Nucleus accumbens (tissue), 56 donors: ENCODE measurements around the gene ANKRD20A1.
"Not testable (repeated sequence)": the region's sequence is repeated elsewhere in the genome, so short reads cannot be mapped to it uniquely, and the experiment has no call there.

Source experiments
- DNase-seq, 56 donors: peaks; one replicate each; lab custom pipeline; 2025; lab: John Stamatoyannopoulos, UW

Gene ANKRD20A1

DNA sequence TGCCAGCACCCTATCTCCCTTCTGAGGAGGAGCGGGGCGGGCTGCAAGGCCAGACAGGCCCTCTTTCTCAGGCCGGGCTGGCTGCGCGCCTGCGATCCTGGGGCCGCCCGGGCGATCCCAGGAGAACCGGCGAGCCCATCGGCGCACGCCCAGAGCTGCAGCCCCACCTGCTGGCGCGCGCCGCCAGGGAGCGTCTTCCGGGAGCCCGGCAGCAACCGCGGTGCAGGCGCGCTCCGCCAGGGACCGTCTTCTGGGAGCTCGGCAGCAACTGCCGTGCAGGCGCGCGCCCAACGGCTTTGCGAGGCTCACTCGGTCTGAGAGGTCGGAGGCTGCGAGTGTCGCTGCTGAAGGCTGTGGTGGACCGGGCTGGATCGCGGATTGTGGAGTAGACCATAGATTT lies at the start of gene ANKRD20A1:
ANKRD20A1 (plus strand) TSS at position 61 of the 400 bp plus-strand sequence. CDS start 496 bp downstream, outside the sequence.
- not testable (repeated sequence) for DNase-seq

DNA sequence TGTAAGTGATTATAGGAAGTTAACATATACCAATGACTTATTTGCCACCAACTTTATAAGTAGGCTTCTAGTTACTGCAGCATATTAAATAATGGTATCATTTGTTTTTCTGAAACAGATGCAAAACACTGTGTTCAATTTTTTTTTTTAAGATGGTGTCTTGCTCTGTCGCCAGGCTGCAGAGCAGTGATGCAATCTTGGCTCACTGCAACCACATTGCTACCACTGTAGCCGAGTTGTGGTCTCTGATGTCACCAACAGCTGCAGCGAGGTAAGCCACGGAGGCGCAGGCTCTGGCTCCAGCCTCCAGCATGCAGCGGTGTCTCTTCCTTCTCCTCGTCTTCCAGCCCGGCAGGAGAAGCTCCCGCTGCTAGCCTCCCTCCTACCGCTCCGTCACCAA lies 26.6 kb upstream of the ANKRD20A1 start:
- not testable (repeated sequence) for DNase-seq
